HepG2 (cell line): ENCODE data around the gene GPATCH2. TPM values are rescaled to one million over a fixed set of nuclear protein-coding genes. Genes with fewer than 3 reads are reported as not detected.

Experiments
- ATAC-seq: fragments of 200-7000 bp; cut with Tn5 transposase; 3 replicates; pipeline ENCODE4 v1.9.1; 2020; ENCODE audit warnings: mild to moderate bottlenecking, moderate library complexity
- BruUV-seq: library from RNA; stranded (reverse); fragments of 400-500 nt; replicated peaks from 2 replicates; lab custom pipeline; 2021; lab: Mats Ljungman, UMichigan
- CTCF ChIA-PET: fragments of 300-600 bp; formaldehyde crosslinking; extraction: SDS; loops from one replicate; lab custom pipeline; 2021; ENCODE audit warnings: low total read pairs, inconsistent platforms, low intra/inter-chr PET ratio; lab: Yijun Ruan, JAX
- POLR2A ChIA-PET: fragments of 350-600 bp; sonication (Branson Sonifier 250); formaldehyde crosslinking; loops from one replicate; lab custom pipeline; 2020; ENCODE audit warnings: antibody characterized with exemption, inconsistent platforms; lab: Yijun Ruan, JAX
- DNase-seq: peaks from one replicate; pipeline ENCODE4 v3.0.0-alpha.2; 2015; ENCODE audit warnings: low spot score
- FAIRE-seq: peaks from 3 replicates; lab custom pipeline; 2011; peaks lifted over from hg19 to GRCh38; lab: Jason Lieb, UNC
- H2AFZ ChIP-seq: one replicate; pipeline ENCODE4 v1.6.1; 2011; ENCODE audit warnings: low read length, inconsistent platforms
- H3K27ac ChIP-seq: fragments of 300-600 bp; 3 replicates; pipeline ENCODE4 v1.8.0; 2011; ENCODE audit warnings: mixed run types, mild to moderate bottlenecking, mixed read lengths, low read length, inconsistent platforms; ENCODE audit not compliant: insufficient read depth; ENCODE audit errors: extremely low read length
- H3K27me3 ChIP-seq, 2 experiments: fragments of 200-600 bp in 1 of 2; 2 replicates in 1 of 2; 3 replicates in 1 of 2; pipeline versions ENCODE4 v1.6.0 to v1.8.0; 2011; ENCODE audit warnings: low read length in 2 of 2, mild to moderate bottlenecking in 2 of 2, moderate library complexity in 2 of 2, inconsistent platforms in 1 of 2; ENCODE audit not compliant: insufficient read depth in 2 of 2, control insufficient read depth in 1 of 2
- H3K36me3 ChIP-seq, 2 experiments: fragments of 200-600 bp in 1 of 2; replicated peaks in 1 of 2; 2 replicates in 1 of 2; 3 replicates in 1 of 2; pipeline versions ENCODE4 v1.5.1 to v1.8.0; 2011; ENCODE audit warnings: low read length in 2 of 2, inconsistent platforms in 1 of 2; ENCODE audit not compliant: insufficient read depth in 2 of 2, control insufficient read depth in 1 of 2
- H3K4me1 ChIP-seq: 2 replicates; pipeline ENCODE4 v1.5.1; 2012; ENCODE audit warnings: low read length, inconsistent platforms; ENCODE audit not compliant: insufficient read depth
- H3K4me2 ChIP-seq: 2 replicates; pipeline ENCODE4 v1.6.0; 2011; ENCODE audit warnings: low read depth, low read length, inconsistent platforms
- H3K4me3 ChIP-seq, 3 experiments: fragments of 200-600 bp in 1 of 3; sonication (generic), shearing (Covaris generic) in 1 of 3; replicated peaks in 1 of 3; 2 replicates each; pipeline ENCODE4 v1.5.1; 2011 to 2016; ENCODE audit warnings: low read length in 3 of 3, inconsistent platforms in 2 of 3, low read depth in 2 of 3, mild to moderate bottlenecking in 2 of 3, control low read depth in 1 of 3, mixed read lengths in 1 of 3; ENCODE audit not compliant: insufficient read depth in 1 of 3
- H3K79me2 ChIP-seq: one replicate; pipeline ENCODE4 v1.6.1; 2011; ENCODE audit warnings: low read length, inconsistent platforms; ENCODE audit not compliant: insufficient read depth
- H3K9ac ChIP-seq: 2 replicates; pipeline ENCODE4 v1.6.0; 2011; ENCODE audit warnings: mild to moderate bottlenecking, low read depth, low read length, inconsistent platforms; ENCODE audit not compliant: insufficient read depth
- H3K9me3 ChIP-seq: 2 replicates; pipeline ENCODE4 v1.5.1; 2012; ENCODE audit warnings: mild to moderate bottlenecking, low read length
- H4K20me1 ChIP-seq: 2 replicates; pipeline ENCODE4 v1.6.0; 2011; ENCODE audit warnings: inconsistent platforms, mild to moderate bottlenecking, low read length, moderate library complexity; ENCODE audit not compliant: insufficient read depth
- GABPA ChIP-seq, 2 experiments: IDR thresholded peaks; 2 replicates each; pipeline ENCODE4 v1.6.1; 2011 to 2016; ENCODE audit warnings: low read depth in 2 of 2, low read length in 1 of 2, missing biosample characterization in 1 of 2, missing genetic modification characterization in 1 of 2
- GPBP1L1 ChIP-seq: sonication (generic); formaldehyde crosslinking; IDR thresholded peaks from 2 replicates; pipeline ENCODE4 v1.5.0; 2020; ENCODE audit warnings: mild to moderate bottlenecking, missing genetic modification reagents
- JUND ChIP-seq: sonication (generic); formaldehyde crosslinking; IDR thresholded peaks from 2 replicates; pipeline ENCODE4 v1.8.0; 2022; ENCODE audit warnings: mild to moderate bottlenecking, missing genetic modification reagents
- KLF15 ChIP-seq: sonication (generic); formaldehyde crosslinking; IDR thresholded peaks from 2 replicates; pipeline ENCODE4 v1.8.1; 2023; ENCODE audit warnings: borderline replicate concordance, mild to moderate bottlenecking, inconsistent platforms, missing genetic modification reagents, mixed read lengths
- TFDP1 ChIP-seq: IDR thresholded peaks from 2 replicates; pipeline ENCODE4 v1.6.1; 2016; ENCODE audit warnings: missing compliant biosample characterization, missing genetic modification reagents, borderline replicate concordance
- WIZ ChIP-seq: sonication (generic); formaldehyde crosslinking; IDR thresholded peaks from 2 replicates; pipeline ENCODE4 v1.5.1; 2020; ENCODE audit warnings: mild to moderate bottlenecking, missing genetic modification reagents
- ZBTB4 ChIP-seq: sonication (generic); formaldehyde crosslinking; IDR thresholded peaks from 2 replicates; pipeline ENCODE4 v1.4.0; 2020; ENCODE audit warnings: missing genetic modification reagents, mild to moderate bottlenecking, borderline replicate concordance
- ZNF674 ChIP-seq: sonication (generic); formaldehyde crosslinking; IDR thresholded peaks from 2 replicates; pipeline ENCODE4 v1.5.0; 2020; ENCODE audit warnings: low read depth, mild to moderate bottlenecking, missing genetic modification reagents
- ZNF687 ChIP-seq: sonication (generic); formaldehyde crosslinking; IDR thresholded peaks from 2 replicates; pipeline ENCODE4 v1.5.1; 2020; ENCODE audit warnings: mild to moderate bottlenecking, missing genetic modification reagents, moderate library complexity
- in situ Hi-C: cut with HindIII; loops from 2 replicates; pipeline ENCODE4 v1.10.0; 2017; ENCODE audit warnings: low pct_unique_long_range_greater_than_20kb; ENCODE audit not compliant: extremely low pct_ligation_motif_present
- intact Hi-C: fragments of 100-400 bp; cut with micrococcal nuclease; formaldehyde crosslinking; loops from one replicate; pipeline ENCODE4 v1.10.0; 2022; ENCODE audit not compliant: unreplicated experiment
- polyA plus RNA-seq, 8 experiments: library from polyadenylated mRNA; depleted of rRNA in 3 of 8; stranded (reverse) in 7 of 8; unstranded in 1 of 8; fragments of >200 nt; fragmentation: Illumina TruSeq in 4 of 8; extraction: Trizol in 4 of 8; gene quantifications; 2 replicates each; pipeline versions ENCODE4 v1.2.1 to v1.2.3, GENCODE V29; 2011 to 2016; ENCODE audit warnings: low read depth in 4 of 8, missing spikeins in 1 of 8, mixed read lengths in 1 of 8; ENCODE audit not compliant: insufficient read depth in 1 of 8
- total RNA-seq, 5 experiments: library from RNA; depleted of rRNA; stranded (reverse); fragments of >200 nt; fragmentation: Illumina TruSeq; extraction: Trizol; gene quantifications; 2 replicates each; pipeline ENCODE4 v1.2.3, GENCODE V29; 2016; ENCODE audit warnings: low read depth in 1 of 5

GPATCH2 gene
- total and polyA plus RNA-seq, 2 of the 13 experiments (the other 11 are each of a cell fraction or from before 2014, with no cell fraction given) = 3.5 to 15.7 TPM

GRCh38 chr1:217482356-217483102 is 148.4 kb downstream of the GPATCH2 start (continued):
- TF ChIP-seq GPBP1L1 (CRISPR knock-in tag) = no peak

GRCh38 chr1:217478450-217478849 is 152.4 kb downstream of the GPATCH2 start:
- CTCF ChIA-PET = no interaction called here
- no peak for TF ChIP-seq ZNF674 (CRISPR knock-in tag)
- TF ChIP-seq GABPA (IDR thresholded peaks at IDR 0.05; ENCODE audit: low read depth, low read length) = no peak
- no peak for TF ChIP-seq GABPA (CRISPR knock-in tag; IDR thresholded peaks at IDR 0.05; ENCODE audit: low read depth)
- TF ChIP-seq KLF15 (CRISPR knock-in tag) = no peak
- TF ChIP-seq JUND (CRISPR knock-in tag) = no peak
- no peak for TF ChIP-seq WIZ (CRISPR knock-in tag)
- no peak for TF ChIP-seq ZNF687
- TF ChIP-seq TFDP1 (CRISPR knock-in tag) = no peak
- TF ChIP-seq ZBTB4 (CRISPR knock-in tag) = no peak
- intact Hi-C loops (no loop called here), in situ Hi-C loops (no loop called here)
- BruUV-seq = no TSS peak
- H3K4me3 ChIP-seq = no peak overlapping the region
- H3K9ac ChIP-seq = no peak overlapping the region
- no peak for ATAC-seq
- no peak overlapping the region for H2AFZ ChIP-seq
- H3K9me3 ChIP-seq = no peaks in the 10 kb centered on the region
- H3K4me1 ChIP-seq = no peaks in the 10 kb centered on the region
- no peaks in the 10 kb centered on the region for H3K27me3 ChIP-seq
- H4K20me1 ChIP-seq = no peaks in the 10 kb centered on the region
- H3K36me3 ChIP-seq = no peaks in the 10 kb centered on the region
- POLR2A ChIA-PET = no interaction called here
- no peak for FAIRE-seq
- H3K79me2 ChIP-seq = no peaks in the 10 kb centered on the region
- no peak overlapping the region for H3K4me2 ChIP-seq
- no peak for DNase-seq
- H3K27ac ChIP-seq = no peak overlapping the region
